Activated CD4-positive, alpha-beta T cell treated with anti-CD3 and anti-CD28 coated beads for 4 hours (primary cell): Measurements from ENCODE around the gene FAHD2A.
"Not testable (repeated sequence)": the region's sequence is repeated elsewhere in the genome, so short reads cannot be mapped to it uniquely, and the experiment has no call there.

Source experiments
- DNase-seq, 2 donors: peaks; one replicate each; pipeline ENCODE4 v3.0.0-alpha.2; 2020

The FAHD2A gene

GRCh38 chr2:95402370-95403203 is at the start of gene FAHD2A:
FAHD2A (plus strand) TSS chr2:95402708; CDS start chr2:95405559, 2,851 bp downstream.
- peak; percentile 92 to 93 for DNase-seq

GRCh38 chr2:95353055-95353575 is 49.4 kb upstream of the FAHD2A start:
- DNase-seq = no peak

- DNase-seq = no peak
Observed at GRCh38 chr2:95353613-95354468, 48.7 kb upstream of the FAHD2A start.

- DNase-seq = no peak
Observed at GRCh38 chr2:95354469-95354901, 48.0 kb upstream of the FAHD2A start.

GRCh38 chr2:95354925-95355324 is 47.6 kb upstream of the FAHD2A start:
- DNase-seq = no peak

GRCh38 chr2:95355486-95355885 is 47.0 kb upstream of the FAHD2A start:
- DNase-seq = not testable (repeated sequence)

- no peak for DNase-seq
Observed at GRCh38 chr2:95356821-95357700, 45.4 kb upstream of the FAHD2A start.

- DNase-seq = no peak
Observed at GRCh38 chr2:95357717-95358280, 44.7 kb upstream of the FAHD2A start.

- DNase-seq = no peak
Observed at GRCh38 chr2:95359031-95359430, 43.5 kb upstream of the FAHD2A start.

- DNase-seq = no peak
Observed at GRCh38 chr2:95359501-95359930, 43.0 kb upstream of the FAHD2A start.

GRCh38 chr2:95361216-95361980 is 41.1 kb upstream of the FAHD2A start:
- no peak for DNase-seq

- no peak for DNase-seq
Observed at GRCh38 chr2:95362486-95362885, 40.0 kb upstream of the FAHD2A start.

GRCh38 chr2:95366514-95366913 is 36.0 kb upstream of the FAHD2A start:
- DNase-seq = no peak

- no peak for DNase-seq
Observed at GRCh38 chr2:95372216-95372829, 30.2 kb upstream of the FAHD2A start.

- DNase-seq = no peak
Observed at GRCh38 chr2:95372845-95373244, 29.7 kb upstream of the FAHD2A start.

GRCh38 chr2:95374029-95374428 is 28.5 kb upstream of the FAHD2A start:
- no peak for DNase-seq

- DNase-seq = no peak
Observed at GRCh38 chr2:95374451-95374920, 28.0 kb upstream of the FAHD2A start.

GRCh38 chr2:95374921-95375471 is 27.5 kb upstream of the FAHD2A start:
- DNase-seq = no peak

GRCh38 chr2:95375532-95376150 is 26.9 kb upstream of the FAHD2A start:
- DNase-seq = no peak
